Testis (tissue), 2 donors: ENCODE data around the gene SAMD7.

Source experiments
- POLR2A ChIP-seq: fragments of 450-650 bp; IDR thresholded peaks from one replicate; pipeline ENCODE4 v1.6.1; 2017; ENCODE audit warnings: antibody characterized with exemption, mild to moderate bottlenecking, moderate library complexity
- TF ChIP-seq, protein P1 (sequence below), 3 experiments: fragments of 450-650 bp in 2 of 3; fragments of 200-600 bp in 1 of 3; sonication (generic) in 1 of 3; IDR thresholded peaks; one replicate each; pipeline ENCODE4 v1.5.1; 2016 to 2019; ENCODE audit warnings: antibody characterized with exemption in 3 of 3, mild to moderate bottlenecking in 2 of 3, moderate library complexity in 1 of 3

- TF ChIP-seq, protein P1, sequence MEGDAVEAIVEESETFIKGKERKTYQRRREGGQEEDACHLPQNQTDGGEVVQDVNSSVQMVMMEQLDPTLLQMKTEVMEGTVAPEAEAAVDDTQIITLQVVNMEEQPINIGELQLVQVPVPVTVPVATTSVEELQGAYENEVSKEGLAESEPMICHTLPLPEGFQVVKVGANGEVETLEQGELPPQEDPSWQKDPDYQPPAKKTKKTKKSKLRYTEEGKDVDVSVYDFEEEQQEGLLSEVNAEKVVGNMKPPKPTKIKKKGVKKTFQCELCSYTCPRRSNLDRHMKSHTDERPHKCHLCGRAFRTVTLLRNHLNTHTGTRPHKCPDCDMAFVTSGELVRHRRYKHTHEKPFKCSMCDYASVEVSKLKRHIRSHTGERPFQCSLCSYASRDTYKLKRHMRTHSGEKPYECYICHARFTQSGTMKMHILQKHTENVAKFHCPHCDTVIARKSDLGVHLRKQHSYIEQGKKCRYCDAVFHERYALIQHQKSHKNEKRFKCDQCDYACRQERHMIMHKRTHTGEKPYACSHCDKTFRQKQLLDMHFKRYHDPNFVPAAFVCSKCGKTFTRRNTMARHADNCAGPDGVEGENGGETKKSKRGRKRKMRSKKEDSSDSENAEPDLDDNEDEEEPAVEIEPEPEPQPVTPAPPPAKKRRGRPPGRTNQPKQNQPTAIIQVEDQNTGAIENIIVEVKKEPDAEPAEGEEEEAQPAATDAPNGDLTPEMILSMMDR (IDR thresholded peaks at IDR 0.05): no peak
- no peak for TF ChIP-seq POLR2A
Observed at GRCh38 chr3:169897284-169897683, 14.1 kb upstream of the SAMD7 start.
